ENCODE results near the gene NEDD1. TPM values are rescaled to one million over a fixed set of nuclear protein-coding genes. Genes with fewer than 3 reads are reported as not detected.

The NEDD1 gene
- total and polyA plus RNA-seq, 10 of the 15 experiments (the other 5 are each of a cell fraction or from before 2014, with no cell fraction given): 15.9 to 52.6 (median 28.7) TPM

GRCh38 chr12:96892104-96892503 lies 15.0 kb upstream of the NEDD1 start (continued):
- TF ChIP-seq BCL3 (IDR thresholded peaks at IDR 0.05; ENCODE audit: borderline replicate concordance, insufficient read depth, low read depth, low read length, poor library complexity, severe bottlenecking) (no peak), STAT1 (conservative IDR thresholded peaks at IDR 0.05) (no peak)

GRCh38 chr12:96897421-96897820 lies 9.6 kb upstream of the NEDD1 start:
- DNase-seq (ENCODE audit: low read depth, low spot score): no peak
- Histone ChIP-seq H3K9ac (ENCODE audit: control insufficient read depth, insufficient read depth, low read length) (no peak overlapping the region), H3K27ac (ENCODE audit: control insufficient read depth, insufficient read depth) (no peak overlapping the region), H3K4me1 (ENCODE audit: control insufficient read depth, insufficient read depth, low read length) (no peaks in the 10 kb centered on the region), H3K36me3 (ENCODE audit: control insufficient read depth in 2 of 2, insufficient read depth in 2 of 2, low read length in 1 of 2) (no peaks in the 10 kb centered on the region), H2AFZ (ENCODE audit: control insufficient read depth, low read depth, low read length) (no peak overlapping the region), H3K4me3 (no peak overlapping the region), H3K4me2 (ENCODE audit: control insufficient read depth, insufficient read depth) (no peak overlapping the region), H3K79me2 (ENCODE audit: control insufficient read depth, insufficient read depth, low read length) (no peaks in the 10 kb centered on the region), H3K27me3 (replicated peaks in 1 of 2; ENCODE audit: control insufficient read depth in 2 of 2, insufficient read depth in 2 of 2, low read length in 1 of 2) (no peaks in the 10 kb centered on the region), H3K9me3 (replicated peaks; ENCODE audit: control insufficient read depth, insufficient read depth, low read length) (no peaks in the 10 kb centered on the region; the same call in 2 of the 3 replicates), H4K20me1 (ENCODE audit: control insufficient read depth, insufficient read depth) (no peaks in the 10 kb centered on the region)
- RAD21 ChIA-PET (ENCODE audit: unreplicated experiment): no interaction called here
- no TSS peak for BruUV-seq (replicated peaks)
- intact Hi-C loops (cut with micrococcal nuclease; ENCODE audit: unreplicated experiment): no loop called here
- CTCF ChIA-PET: interaction anchor here (1.0 kb wide), 1 partner anchor 9 kb away, joined by 3 read pairs; no protein-coding TSS in a partner anchor
- no peak for FAIRE-seq
- ATAC-seq: no peak
- in situ Hi-C loops (cut with MboI): no loop called here
- POLR2A ChIA-PET: no interaction called here
- SMC1A ChIA-PET (ENCODE audit: uncharacterized antibody, unreplicated experiment): no interaction called here
- TF ChIP-seq NFXL1 (IDR thresholded peaks at IDR 0.05; ENCODE audit: borderline replicate concordance) (no peak), NR2F1 (conservative IDR thresholded peaks at IDR 0.05) (no peak), PAX5 (IDR thresholded peaks at IDR 0.05; ENCODE audit: borderline replicate concordance, low read depth, low read length) (no peak), ETV6 (conservative IDR thresholded peaks at IDR 0.05 in 1 of 2, IDR thresholded peaks at IDR 0.05 in 1 of 2; ENCODE audit: borderline replicate concordance in 1 of 2, low read depth in 1 of 2) (no peak), ZZZ3 (IDR thresholded peaks at IDR 0.05; ENCODE audit: control insufficient read depth, insufficient read length, low read depth) (no peak), RAD21 (IDR thresholded peaks at IDR 0.05; ENCODE audit: insufficient read depth, low read depth, low read length) (no peak)
- 30% methylated on average over 3 of the region's 3 CpGs for WGBS (ENCODE audit: insufficient coverage, insufficient replicate concordance, low lambda C conversion rate, missing lambda C conversion rate)
